Subcutaneous adipose tissue (tissue), 4 donors: ENCODE measurements around the gene LOXL3. TPM values are rescaled to one million over a fixed set of nuclear protein-coding genes. Genes with fewer than 3 reads are reported as not detected.

Experiments
- CTCF ChIP-seq: fragments of 450-650 bp; IDR thresholded peaks from one replicate; pipeline ENCODE4 v1.5.1; 2016; ENCODE audit warnings: low read depth, mild to moderate bottlenecking, control low read depth, antibody characterized with exemption, moderate library complexity
- total RNA-seq, 4 donors: library from RNA; depleted of rRNA; stranded (reverse); fragments of >200 nt; gene quantifications; one replicate each; pipeline ENCODE4 v1.1.0, GENCODE V29; 2016

The LOXL3 gene
- total RNA-seq, result 10 to 100 TPM in 2 of 4 donors, 1 to 10 TPM in 2; 5.2 to 22.4 (median 9.2) TPM

- no peak for TF ChIP-seq CTCF
Observed at GRCh38 chr2:74553892-74554819, at the start of gene LOXL3, which contains the start of gene DOK1. TSS of gene LOXL3 (minus strand) at chr2:74553942. CDS start at chr2:74552634, 1,308 bp downstream. TSS of gene DOK1 (plus strand) at chr2:74554720. CDS start at chr2:74554755, 35 bp downstream.

- no peak for TF ChIP-seq CTCF
Observed at GRCh38 chr2:74602586-74603281, 49.0 kb upstream of the LOXL3 start.

- no peak for TF ChIP-seq CTCF
Observed at GRCh38 chr2:74599676-74600075, 45.9 kb upstream of the LOXL3 start.

GRCh38 chr2:74597410-74597809 lies 43.7 kb upstream of the LOXL3 start:
- TF ChIP-seq CTCF, result no peak

GRCh38 chr2:74596584-74596983 lies 42.8 kb upstream of the LOXL3 start:
- no peak for TF ChIP-seq CTCF

GRCh38 chr2:74593826-74594772 lies 40.4 kb upstream of the LOXL3 start:
- TF ChIP-seq CTCF, result no peak
